ENCODE measurements around the gene RACGAP1. TPM values are rescaled to one million over a fixed set of nuclear protein-coding genes. Genes with fewer than 3 reads are reported as not detected.
A peak's percentile ranks its signal among the peaks of the same experiment; 100 is the strongest.

RACGAP1 gene
- total RNA-seq, 2 experiments from 2014 or later: 113 to 117 TPM

DNA sequence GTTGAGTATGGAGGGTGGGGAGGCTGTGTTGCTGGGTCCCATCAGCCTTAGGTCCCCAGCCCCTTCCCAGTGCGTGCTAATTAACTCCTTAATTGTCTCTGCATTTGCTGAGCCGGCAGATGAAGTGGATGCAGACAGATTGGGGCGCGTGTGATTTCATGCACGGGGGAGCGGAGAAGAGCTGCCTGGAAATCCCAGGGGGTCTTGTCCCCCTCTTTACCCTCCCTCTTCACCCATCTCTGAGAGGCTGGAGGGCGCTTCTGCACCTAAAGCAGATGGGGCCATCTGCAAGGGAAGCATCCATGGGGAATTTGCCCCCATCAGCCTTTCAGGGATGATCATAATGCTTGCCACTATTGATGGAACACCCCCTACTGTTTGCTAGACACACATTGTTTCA is 27.7 kb upstream of the RACGAP1 start:
- Mint-ChIP-seq H3K4me3 (no peak overlapping the region), H3K4me1 (ENCODE audit: low read depth) (peaks cover 16% of the 10 kb centered on the region), H3K27ac (no peak overlapping the region), H3K36me3 (ENCODE audit: low read depth) (no peaks in the 10 kb centered on the region), H3K9me3 (no peaks in the 10 kb centered on the region), H3K27me3 (peaks cover 43% of the 10 kb centered on the region)
- TF ChIP-seq, protein P1, sequence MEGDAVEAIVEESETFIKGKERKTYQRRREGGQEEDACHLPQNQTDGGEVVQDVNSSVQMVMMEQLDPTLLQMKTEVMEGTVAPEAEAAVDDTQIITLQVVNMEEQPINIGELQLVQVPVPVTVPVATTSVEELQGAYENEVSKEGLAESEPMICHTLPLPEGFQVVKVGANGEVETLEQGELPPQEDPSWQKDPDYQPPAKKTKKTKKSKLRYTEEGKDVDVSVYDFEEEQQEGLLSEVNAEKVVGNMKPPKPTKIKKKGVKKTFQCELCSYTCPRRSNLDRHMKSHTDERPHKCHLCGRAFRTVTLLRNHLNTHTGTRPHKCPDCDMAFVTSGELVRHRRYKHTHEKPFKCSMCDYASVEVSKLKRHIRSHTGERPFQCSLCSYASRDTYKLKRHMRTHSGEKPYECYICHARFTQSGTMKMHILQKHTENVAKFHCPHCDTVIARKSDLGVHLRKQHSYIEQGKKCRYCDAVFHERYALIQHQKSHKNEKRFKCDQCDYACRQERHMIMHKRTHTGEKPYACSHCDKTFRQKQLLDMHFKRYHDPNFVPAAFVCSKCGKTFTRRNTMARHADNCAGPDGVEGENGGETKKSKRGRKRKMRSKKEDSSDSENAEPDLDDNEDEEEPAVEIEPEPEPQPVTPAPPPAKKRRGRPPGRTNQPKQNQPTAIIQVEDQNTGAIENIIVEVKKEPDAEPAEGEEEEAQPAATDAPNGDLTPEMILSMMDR (IDR thresholded peaks at IDR 0.05): no peak
- no peak for DNase-seq
- ATAC-seq: no peak
- ChIA-PET POLR2A (no interaction called here), CTCF (interaction anchor here (1.2 to 4.8 kb wide), 2 partner anchors 14 to 85 kb away, joined by 3 to 123 read pairs; no protein-coding TSS in a partner anchor)
- intact Hi-C loops (cut with micrococcal nuclease): no loop called here

DNA sequence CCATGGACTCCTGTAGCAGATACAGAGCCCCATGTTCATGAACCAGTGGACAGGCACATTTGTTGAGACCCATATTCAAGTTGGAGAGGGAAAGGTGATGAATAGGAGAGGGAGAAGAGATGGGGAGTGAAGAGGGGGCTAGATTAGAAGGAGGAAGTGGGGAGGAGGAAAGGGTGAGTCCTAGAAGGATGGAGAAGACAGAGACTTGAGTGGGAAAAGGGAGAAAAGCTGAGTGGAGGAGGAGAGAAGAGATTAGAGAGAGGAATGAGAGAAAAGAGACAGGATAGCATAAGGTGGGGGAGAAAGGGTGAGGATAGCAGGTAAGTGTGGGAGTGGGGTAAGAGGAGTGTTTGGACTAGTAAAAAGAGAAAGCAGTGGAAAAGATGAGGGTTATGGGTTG is 27.2 kb upstream of the RACGAP1 start:
- POLR2A ChIA-PET: no interaction called here
- H3K4me1 Mint-ChIP-seq (ENCODE audit: low read depth): peaks cover 16% of the 10 kb centered on the region
- H3K36me3 Mint-ChIP-seq (ENCODE audit: low read depth): no peaks in the 10 kb centered on the region
- no peaks in the 10 kb centered on the region for H3K9me3 Mint-ChIP-seq
- TF ChIP-seq, protein P1 (IDR thresholded peaks at IDR 0.05): no peak
- ATAC-seq (no peak), DNase-seq (no peak)
- no peak overlapping the region for H3K4me3 Mint-ChIP-seq
- CTCF ChIA-PET: interaction anchor here (1.2 to 4.8 kb wide), 2 partner anchors 14 to 85 kb away, joined by 3 to 123 read pairs; no protein-coding TSS in a partner anchor
- intact Hi-C loops (cut with micrococcal nuclease): no loop called here
- H3K27ac Mint-ChIP-seq: no peak overlapping the region
- H3K27me3 Mint-ChIP-seq: peaks cover 43% of the 10 kb centered on the region

DNA sequence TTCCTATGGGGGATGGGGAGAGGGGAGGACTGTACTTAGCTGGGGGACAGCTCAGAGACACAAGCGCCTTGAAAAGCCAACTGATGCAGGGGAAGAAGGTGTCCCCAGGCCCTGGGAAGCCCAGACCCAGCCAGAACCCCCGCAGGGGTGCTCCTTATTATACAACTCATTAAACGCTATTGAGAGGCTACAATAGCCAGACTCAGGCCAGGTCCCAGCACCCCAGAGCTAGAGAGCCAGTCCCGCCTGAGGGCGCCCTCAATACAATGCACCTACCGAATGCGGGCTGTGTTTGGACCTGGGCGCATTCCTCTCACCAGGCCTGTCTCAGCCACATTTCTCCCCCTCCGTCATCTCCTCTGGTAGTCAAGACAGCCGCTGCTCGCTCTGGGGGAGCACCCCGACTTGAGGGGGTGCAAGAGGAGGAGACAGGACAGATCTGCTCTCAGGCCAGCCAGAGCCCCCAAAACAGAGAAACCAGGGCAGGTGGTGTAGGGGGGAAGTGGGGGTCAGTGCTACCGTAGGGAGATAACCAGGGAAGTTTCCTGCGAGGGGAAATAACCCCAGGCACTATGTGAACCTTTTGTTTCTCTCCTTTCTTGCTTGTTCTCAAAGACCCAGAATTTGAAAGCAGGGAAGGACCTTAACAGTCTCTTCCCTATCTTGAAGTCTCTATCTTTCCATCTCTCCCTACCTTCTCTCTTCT is 26.0 kb upstream of the RACGAP1 start:
- POLR2A ChIA-PET: no interaction called here
- H3K36me3 Mint-ChIP-seq (ENCODE audit: low read depth): no peaks in the 10 kb centered on the region
- CTCF ChIA-PET: interaction anchor here (1.6 to 5.1 kb wide), 4 partner anchors 13 to 106 kb away, joined by 4 to 33 read pairs (median 18); no protein-coding TSS in a partner anchor
- H3K4me1 Mint-ChIP-seq (ENCODE audit: low read depth): peaks cover 8% of the 10 kb centered on the region
- DNase-seq (no peak), ATAC-seq (no peak)
- H3K9me3 Mint-ChIP-seq: no peaks in the 10 kb centered on the region
- H3K27me3 Mint-ChIP-seq: peaks cover 36% of the 10 kb centered on the region
- TF ChIP-seq, protein P1 (IDR thresholded peaks at IDR 0.05): no peak
- H3K4me3 Mint-ChIP-seq: no peak overlapping the region
- H3K27ac Mint-ChIP-seq: no peak overlapping the region
- intact Hi-C loops (cut with micrococcal nuclease): no loop called here

DNA sequence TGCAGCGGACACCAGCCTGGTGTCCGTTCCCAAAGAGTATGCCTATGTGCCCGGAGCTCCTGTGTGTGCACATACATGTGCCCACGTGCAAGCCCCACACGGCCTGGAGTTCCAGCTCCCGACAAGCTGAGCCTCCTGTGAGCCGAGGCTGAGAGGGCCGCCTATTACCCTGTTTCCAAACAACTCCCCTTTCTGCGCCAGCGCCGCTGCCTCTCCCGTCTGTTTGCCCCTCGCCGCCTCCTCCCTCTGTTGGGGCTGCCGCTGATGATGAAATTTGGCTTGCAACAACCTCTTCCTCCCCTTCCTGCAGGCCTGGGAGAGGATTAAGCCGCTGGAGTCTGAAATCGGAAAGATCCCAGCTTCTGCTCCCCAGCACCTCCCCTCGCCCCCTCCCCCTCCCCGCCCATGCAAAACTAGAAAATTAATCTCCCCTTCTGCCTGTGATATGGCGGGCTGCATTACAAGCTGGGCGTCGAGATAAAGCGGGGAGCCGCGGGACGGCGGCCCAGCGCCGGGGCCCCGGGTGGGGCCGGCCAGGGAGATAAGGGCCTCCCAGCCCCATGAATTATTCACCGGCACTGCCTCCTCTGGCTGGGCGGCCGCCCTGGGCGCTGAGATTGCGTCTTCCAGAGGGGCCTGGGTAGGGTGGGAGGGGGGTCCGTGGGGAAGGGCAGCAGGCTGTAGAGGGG is 25.3 kb upstream of the RACGAP1 start:
- no peaks in the 10 kb centered on the region for H3K9me3 Mint-ChIP-seq
- ChIA-PET CTCF (interaction anchor here (0.9 to 5.1 kb wide), 5 partner anchors 12 to 105 kb away, joined by 3 to 33 read pairs (median 11); no protein-coding TSS in a partner anchor), POLR2A (interaction anchor here (1.2 kb wide), 1 partner anchor 8 kb away, joined by 3 read pairs; no protein-coding TSS in a partner anchor)
- no peak overlapping the region for H3K27ac Mint-ChIP-seq
- intact Hi-C loops (cut with micrococcal nuclease): no loop called here
- peaks cover under 1% of the 10 kb centered on the region for H3K4me1 Mint-ChIP-seq (ENCODE audit: low read depth)
- no peaks in the 10 kb centered on the region for H3K36me3 Mint-ChIP-seq (ENCODE audit: low read depth)
- DNase-seq (no peak), ATAC-seq (peak; percentile 27)
- TF ChIP-seq, protein P1 (IDR thresholded peaks at IDR 0.05): no peak
- peaks cover 32% of the 10 kb centered on the region for H3K27me3 Mint-ChIP-seq
- H3K4me3 Mint-ChIP-seq: no peak overlapping the region

DNA sequence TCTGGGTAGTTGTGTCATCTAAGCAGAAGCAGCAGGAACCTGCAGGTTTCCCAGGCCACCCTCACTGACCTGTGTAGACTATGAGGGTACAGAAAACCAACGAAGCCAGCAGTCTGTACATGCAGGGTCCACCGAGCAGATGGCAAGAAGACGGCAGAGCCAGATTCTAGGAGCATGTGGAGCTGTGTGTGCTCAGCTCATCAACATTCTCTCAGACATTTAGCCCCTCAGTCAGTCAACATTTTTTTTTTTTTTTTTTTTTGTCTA is 24.8 kb upstream of the RACGAP1 start:
- Mint-ChIP-seq H3K27me3 (peaks cover 32% of the 10 kb centered on the region), H3K4me3 (no peak overlapping the region), H3K9me3 (no peaks in the 10 kb centered on the region), H3K36me3 (ENCODE audit: low read depth) (no peaks in the 10 kb centered on the region), H3K4me1 (ENCODE audit: low read depth) (no peaks in the 10 kb centered on the region), H3K27ac (no peak overlapping the region)
- ATAC-seq (no peak), DNase-seq (no peak)
- ChIA-PET CTCF (interaction anchor here (0.9 to 5.1 kb wide), 5 partner anchors 12 to 105 kb away, joined by 3 to 33 read pairs (median 11); no protein-coding TSS in a partner anchor), POLR2A (interaction anchor here (1.2 kb wide), 1 partner anchor 8 kb away, joined by 3 read pairs; no protein-coding TSS in a partner anchor)
- intact Hi-C loops (cut with micrococcal nuclease): no loop called here
- TF ChIP-seq, protein P1 (IDR thresholded peaks at IDR 0.05): no peak

Measured in activated CD8-positive, alpha-beta T cell treated with anti-CD3 and anti-CD28 coated beads for 36 hours (primary cell).